ENCODE measurements around the gene SLCO4A1. TPM values are rescaled to one million over a fixed set of nuclear protein-coding genes. Genes with fewer than 3 reads are reported as not detected.

The SLCO4A1 gene
- total and polyA plus RNA-seq, 7 donors, result 3.6 to 26.3 (median 5.7) TPM

GRCh38 chr20:62696434-62696957, 54.2 kb downstream of the SLCO4A1 start:
- 77 to 79% methylated on average over 16 of the region's 16 CpGs for WGBS, 2 donors
- intact Hi-C loops (cut with DNase I), result no loop called here

GRCh38 chr20:62696989-62697388, 54.7 kb downstream of the SLCO4A1 start:
- WGBS, 2 donors, result 82 to 83% methylated on average over 10 of the region's 10 CpGs
- TF ChIP-seq POLR2A (IDR thresholded peaks at IDR 0.05) (no peak), CTCF (IDR thresholded peaks at IDR 0.05) (no peak), EP300 (IDR thresholded peaks at IDR 0.05) (no peak), POLR2AphosphoS5 (IDR thresholded peaks at IDR 0.05) (no peak)
- no peak for DNase-seq
- H3K27me3 ChIP-seq, result no peaks in the 10 kb centered on the region
- H3K9me3 ChIP-seq, result no peaks in the 10 kb centered on the region
- H3K4me3 ChIP-seq, result no peak overlapping the region
- no peaks in the 10 kb centered on the region for H3K36me3 ChIP-seq
- peak overlapping the region in 1 of 4 donors; percentile 24 for H3K27ac ChIP-seq
- H3K4me1 ChIP-seq, result no peaks in the 10 kb centered on the region
- intact Hi-C loops (cut with DNase I), result no loop called here

More at GRCh38 chr20:62696434-62696957, 54.2 kb downstream of the SLCO4A1 start:
- Histone ChIP-seq H3K4me1 (no peaks in the 10 kb centered on the region), H3K4me3 (no peak overlapping the region), H3K27me3 (no peaks in the 10 kb centered on the region), H3K9me3 (no peaks in the 10 kb centered on the region), H3K27ac (no peak overlapping the region), H3K36me3 (no peaks in the 10 kb centered on the region)
- no peak for TF ChIP-seq CTCF (IDR thresholded peaks at IDR 0.05)
- no peak for TF ChIP-seq POLR2AphosphoS5 (IDR thresholded peaks at IDR 0.05)
- TF ChIP-seq POLR2A (IDR thresholded peaks at IDR 0.05), result no peak
- no peak for TF ChIP-seq EP300 (IDR thresholded peaks at IDR 0.05)
- DNase-seq, result no peak

- Histone ChIP-seq H3K4me3 (no peak overlapping the region), H3K36me3 (no peaks in the 10 kb centered on the region), H3K9me3 (no peaks in the 10 kb centered on the region), H3K27me3 (no peaks in the 10 kb centered on the region), H3K4me1 (peaks cover 0 to under 1% (median 0%) of the 10 kb centered on the region in 4 donors), H3K27ac (peak overlapping the region in 1 of 4 donors; percentile 24)
- WGBS, 2 donors, result 36 to 74% methylated on average over 11 of the region's 11 CpGs
- intact Hi-C loops (cut with DNase I), result no loop called here
- TF ChIP-seq CTCF (IDR thresholded peaks at IDR 0.05) (no peak), POLR2AphosphoS5 (IDR thresholded peaks at IDR 0.05) (no peak), EP300 (IDR thresholded peaks at IDR 0.05) (no peak), POLR2A (IDR thresholded peaks at IDR 0.05) (no peak)
- no peak for DNase-seq
Measured at GRCh38 chr20:62697468-62697912, 55.2 kb downstream of the SLCO4A1 start.

GRCh38 chr20:62698231-62698630, 55.9 kb downstream of the SLCO4A1 start:
- intact Hi-C loops (cut with DNase I), result no loop called here
- H3K27me3 ChIP-seq, result no peaks in the 10 kb centered on the region
- no peak for DNase-seq
- H3K9me3 ChIP-seq, result no peaks in the 10 kb centered on the region
- peaks cover 0 to 8% (median 5%) of the 10 kb centered on the region in 4 donors for H3K4me1 ChIP-seq
- WGBS, 2 donors, result 91 to 92% methylated on average over 14 of the region's 14 CpGs
- no peak overlapping the region for H3K27ac ChIP-seq
- TF ChIP-seq EP300 (IDR thresholded peaks at IDR 0.05) (no peak), CTCF (IDR thresholded peaks at IDR 0.05) (no peak), POLR2A (IDR thresholded peaks at IDR 0.05) (no peak), POLR2AphosphoS5 (IDR thresholded peaks at IDR 0.05) (no peak)
- no peak overlapping the region for H3K4me3 ChIP-seq
- H3K36me3 ChIP-seq, result no peaks in the 10 kb centered on the region

- WGBS, 2 donors, result 93% methylated on average over 19 of the region's 19 CpGs
- H3K4me1 ChIP-seq, result peaks cover 0 to 18% (median 16%) of the 10 kb centered on the region in 4 donors
- no peak overlapping the region for H3K27ac ChIP-seq
- H3K9me3 ChIP-seq, result no peaks in the 10 kb centered on the region
- TF ChIP-seq POLR2AphosphoS5 (IDR thresholded peaks at IDR 0.05), result no peak
- no peak for TF ChIP-seq EP300 (IDR thresholded peaks at IDR 0.05)
- no peak for TF ChIP-seq POLR2A (IDR thresholded peaks at IDR 0.05)
- TF ChIP-seq CTCF (IDR thresholded peaks at IDR 0.05), result no peak
- H3K36me3 ChIP-seq, result no peaks in the 10 kb centered on the region
- no peaks in the 10 kb centered on the region for H3K27me3 ChIP-seq
- intact Hi-C loops (cut with DNase I), result no loop called here
- H3K4me3 ChIP-seq, result no peak overlapping the region
- no peak for DNase-seq
Measured at GRCh38 chr20:62699296-62699695, 57.0 kb downstream of the SLCO4A1 start.

All from sigmoid colon (tissue), 7 donors.